ENCODE results near the gene GPR157. TPM values are rescaled to one million over a fixed set of nuclear protein-coding genes. Genes with fewer than 3 reads are reported as not detected.
"Not testable (repeated sequence)": the region's sequence is repeated elsewhere in the genome, so short reads cannot be mapped to it uniquely, and the experiment has no call there.

The GPR157 gene
- polyA plus RNA-seq, 2 of the 4 experiments (the other 2 are of a cell fraction), result 3.6 to 4.7 TPM

- TF ChIP-seq ESRRA (IDR thresholded peaks at IDR 0.05; ENCODE audit: borderline replicate concordance, low read length) (no peak), FOSL2 (IDR thresholded peaks at IDR 0.05) (no peak), FOSL2 (CRISPR knock-in tag; IDR thresholded peaks at IDR 0.05) (no peak), FOSB (CRISPR knock-in tag; IDR thresholded peaks at IDR 0.05) (no peak), CBX2 (IDR thresholded peaks at IDR 0.05; ENCODE audit: borderline replicate concordance, low read depth) (no peak), RFX5 (IDR thresholded peaks at IDR 0.05) (no peak), KDM1A (IDR thresholded peaks at IDR 0.05; ENCODE audit: low read depth) (no peak), CBX8 (IDR thresholded peaks at IDR 0.05) (no peak), EHMT2 (IDR thresholded peaks at IDR 0.05; ENCODE audit: low read depth) (no peak), USF2 (IDR thresholded peaks at IDR 0.05) (no peak), ZNF302 (CRISPR knock-in tag; IDR thresholded peaks at IDR 0.05) (no peak), POLR2AphosphoS2 (conservative IDR thresholded peaks at IDR 0.05; ENCODE audit: low read length) (no peak)
- 92% methylated on average over 7 of the region's 7 CpGs for WGBS (ENCODE audit: missing lambda C conversion rate)
- H3K4me1 ChIP-seq, result peaks cover 46% of the 10 kb centered on the region
- H3K9me3 ChIP-seq, result no peaks in the 10 kb centered on the region
- FAIRE-seq (no peak), ATAC-seq (no peak), DNase-seq (ENCODE audit: low read depth in 1 of 2, low spot score in 1 of 2) (no peak)
- H3K4me2 ChIP-seq, result no peak overlapping the region
- H3K27ac ChIP-seq, result peak overlapping the region in 1 of 2 experiments; percentile 97; a peak in 3 of 6 replicates
- no peak overlapping the region for H3K4me3 ChIP-seq
- ChIA-PET POLR2A (no interaction called here), CTCF (interaction anchor here (0.7 to 1.4 kb wide), 4 partner anchors 9 to 789 kb away, joined by 3 to 4 read pairs (median 3); no protein-coding TSS in a partner anchor)
Measured at GRCh38 chr1:9160079-9160717, 31.3 kb upstream of the GPR157 start.

- no peak overlapping the region for H3K4me3 ChIP-seq
- no peak overlapping the region for H3K4me2 ChIP-seq
- no peaks in the 10 kb centered on the region for H3K9me3 ChIP-seq
- WGBS (ENCODE audit: missing lambda C conversion rate), result 100% methylated on average over 1 of the region's 1 CpG
- DNase-seq (ENCODE audit: low read depth in 1 of 2, low spot score in 1 of 2) (no peak), FAIRE-seq (no peak), ATAC-seq (no peak)
- no peak overlapping the region for H3K27ac ChIP-seq
- ChIA-PET CTCF (interaction anchor here (0.9 kb wide), 1 partner anchor 20 kb away, joined by 3 read pairs; no protein-coding TSS in a partner anchor), POLR2A (no interaction called here)
- peaks cover 17% of the 10 kb centered on the region; the same call in 2 of the 3 replicates for H3K4me1 ChIP-seq
- TF ChIP-seq RAD21 (conservative IDR thresholded peaks at IDR 0.05 in 1 of 2, IDR thresholded peaks at IDR 0.05 in 1 of 2) (no peak), MAFK (IDR thresholded peaks at IDR 0.05; ENCODE audit: partially characterized antibody) (peak; percentile 47)
Measured at GRCh38 chr1:9155879-9156278, 27.0 kb upstream of the GPR157 start.

DNA sequence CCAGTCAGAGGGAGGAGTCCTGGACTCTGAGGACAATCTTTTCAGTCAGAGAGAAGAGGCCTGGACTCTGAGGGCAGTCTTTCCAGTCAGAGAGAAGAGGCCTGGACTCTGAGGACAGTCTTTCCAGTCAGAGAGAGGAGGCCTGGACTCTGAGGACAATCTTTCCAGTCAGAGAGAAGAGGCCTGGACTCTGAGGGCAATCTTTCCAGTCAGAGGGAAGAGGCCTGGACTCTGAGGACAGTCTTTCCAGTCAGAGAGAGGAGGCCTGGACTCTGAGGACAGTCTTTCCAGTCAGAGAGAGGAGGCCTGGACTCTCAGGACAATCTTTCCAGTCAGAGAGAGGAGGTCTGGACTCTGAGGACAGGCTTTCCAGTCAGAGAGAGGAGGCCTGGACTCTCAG, 26.5 kb upstream of the GPR157 start:
- FAIRE-seq; H3K4me2 ChIP-seq; ATAC-seq; DNase-seq (ENCODE audit: low read depth in 1 of 2, low spot score in 1 of 2); H3K9me3 ChIP-seq; POLR2A ChIA-PET; H3K27ac ChIP-seq; H3K4me3 ChIP-seq: not testable (repeated sequence)
- CTCF ChIA-PET, result interaction anchor here (0.9 kb wide), 1 partner anchor 20 kb away, joined by 3 read pairs; no protein-coding TSS in a partner anchor
- peaks cover 12% of the 10 kb centered on the region; the same call in 2 of the 3 replicates for H3K4me1 ChIP-seq

DNA sequence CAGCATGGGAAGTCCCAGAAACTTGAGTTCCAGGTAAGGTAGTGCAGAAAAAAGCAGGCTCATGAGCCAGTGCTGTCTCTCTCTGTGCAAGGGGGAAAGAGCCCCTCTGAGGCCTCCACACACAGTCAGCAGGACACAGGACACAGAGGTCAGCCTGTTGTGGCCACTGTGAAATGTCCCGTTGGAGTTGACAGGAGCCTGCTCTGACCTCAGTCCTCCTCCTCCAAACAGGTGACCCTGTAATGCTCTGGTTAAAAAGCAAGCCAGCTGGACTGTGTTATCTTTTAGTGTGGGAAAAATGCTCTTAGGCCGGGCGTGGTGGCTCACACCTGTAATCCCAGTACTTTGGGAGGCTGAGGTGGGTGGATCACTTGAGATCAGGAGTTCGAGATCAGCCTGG, 24.2 kb upstream of the GPR157 start:
- Histone ChIP-seq H3K27ac (0 out of 6 replicates have a peak overlapping the region, but pooled peaks of 1 of the 2 experiments have one; percentile 7), H3K4me1 (peaks cover 9% of the 10 kb centered on the region; the same call in 2 of the 3 replicates), H3K4me2 (no peak overlapping the region), H3K9me3 (no peaks in the 10 kb centered on the region), H3K4me3 (no peak overlapping the region)
- CTCF ChIA-PET, result interaction anchor here (0.9 to 1.7 kb wide), 3 partner anchors 10 to 44 kb away, joined by 3 to 4 read pairs (median 3); no protein-coding TSS in a partner anchor
- POLR2A ChIA-PET, result no interaction called here
- WGBS (ENCODE audit: missing lambda C conversion rate), result 98% methylated on average over 4 of the region's 4 CpGs
- DNase-seq (ENCODE audit: low read depth in 1 of 2, low spot score in 1 of 2) (no peak), ATAC-seq (no peak), FAIRE-seq (no peak)
- TF ChIP-seq FOSB (CRISPR knock-in tag; IDR thresholded peaks at IDR 0.05), result no peak
- no peak for TF ChIP-seq ZFP36 (IDR thresholded peaks at IDR 0.05; ENCODE audit: borderline replicate concordance, partially characterized antibody)
- TF ChIP-seq CEBPB (IDR thresholded peaks at IDR 0.05), result no peak
- TF ChIP-seq ATOH8 (CRISPR knock-in tag; IDR thresholded peaks at IDR 0.05; ENCODE audit: low read depth), result no peak
- TF ChIP-seq SMC3 (IDR thresholded peaks at IDR 0.05), result no peak
- TF ChIP-seq, protein P1, sequence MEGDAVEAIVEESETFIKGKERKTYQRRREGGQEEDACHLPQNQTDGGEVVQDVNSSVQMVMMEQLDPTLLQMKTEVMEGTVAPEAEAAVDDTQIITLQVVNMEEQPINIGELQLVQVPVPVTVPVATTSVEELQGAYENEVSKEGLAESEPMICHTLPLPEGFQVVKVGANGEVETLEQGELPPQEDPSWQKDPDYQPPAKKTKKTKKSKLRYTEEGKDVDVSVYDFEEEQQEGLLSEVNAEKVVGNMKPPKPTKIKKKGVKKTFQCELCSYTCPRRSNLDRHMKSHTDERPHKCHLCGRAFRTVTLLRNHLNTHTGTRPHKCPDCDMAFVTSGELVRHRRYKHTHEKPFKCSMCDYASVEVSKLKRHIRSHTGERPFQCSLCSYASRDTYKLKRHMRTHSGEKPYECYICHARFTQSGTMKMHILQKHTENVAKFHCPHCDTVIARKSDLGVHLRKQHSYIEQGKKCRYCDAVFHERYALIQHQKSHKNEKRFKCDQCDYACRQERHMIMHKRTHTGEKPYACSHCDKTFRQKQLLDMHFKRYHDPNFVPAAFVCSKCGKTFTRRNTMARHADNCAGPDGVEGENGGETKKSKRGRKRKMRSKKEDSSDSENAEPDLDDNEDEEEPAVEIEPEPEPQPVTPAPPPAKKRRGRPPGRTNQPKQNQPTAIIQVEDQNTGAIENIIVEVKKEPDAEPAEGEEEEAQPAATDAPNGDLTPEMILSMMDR (IDR thresholded peaks at IDR 0.05), result no peak
- TF ChIP-seq KDM1A (IDR thresholded peaks at IDR 0.05; ENCODE audit: low read depth), result no peak
- TF ChIP-seq ZC3H11A (IDR thresholded peaks at IDR 0.05), result no peak
- TF ChIP-seq, protein P2, sequence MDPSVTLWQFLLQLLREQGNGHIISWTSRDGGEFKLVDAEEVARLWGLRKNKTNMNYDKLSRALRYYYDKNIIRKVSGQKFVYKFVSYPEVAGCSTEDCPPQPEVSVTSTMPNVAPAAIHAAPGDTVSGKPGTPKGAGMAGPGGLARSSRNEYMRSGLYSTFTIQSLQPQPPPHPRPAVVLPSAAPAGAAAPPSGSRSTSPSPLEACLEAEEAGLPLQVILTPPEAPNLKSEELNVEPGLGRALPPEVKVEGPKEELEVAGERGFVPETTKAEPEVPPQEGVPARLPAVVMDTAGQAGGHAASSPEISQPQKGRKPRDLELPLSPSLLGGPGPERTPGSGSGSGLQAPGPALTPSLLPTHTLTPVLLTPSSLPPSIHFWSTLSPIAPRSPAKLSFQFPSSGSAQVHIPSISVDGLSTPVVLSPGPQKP (IDR thresholded peaks at IDR 0.05; ENCODE audit: low read depth, low read length), result no peak
- TF ChIP-seq MYC (IDR thresholded peaks at IDR 0.05; ENCODE audit: borderline replicate concordance, low read length), result no peak
- TF ChIP-seq RARB (CRISPR knock-in tag; IDR thresholded peaks at IDR 0.05), result no peak
